CD4-positive, alpha-beta T cell treated with Interleukin-2 at 100 ng/mL for 4 hours (primary cell): Measurements from ENCODE around the gene CBR1.

Experiments
- DNase-seq: peaks from one replicate; pipeline ENCODE4 v3.0.0-alpha.2; 2020; ENCODE audit warnings: low spot score

Gene CBR1

DNA sequence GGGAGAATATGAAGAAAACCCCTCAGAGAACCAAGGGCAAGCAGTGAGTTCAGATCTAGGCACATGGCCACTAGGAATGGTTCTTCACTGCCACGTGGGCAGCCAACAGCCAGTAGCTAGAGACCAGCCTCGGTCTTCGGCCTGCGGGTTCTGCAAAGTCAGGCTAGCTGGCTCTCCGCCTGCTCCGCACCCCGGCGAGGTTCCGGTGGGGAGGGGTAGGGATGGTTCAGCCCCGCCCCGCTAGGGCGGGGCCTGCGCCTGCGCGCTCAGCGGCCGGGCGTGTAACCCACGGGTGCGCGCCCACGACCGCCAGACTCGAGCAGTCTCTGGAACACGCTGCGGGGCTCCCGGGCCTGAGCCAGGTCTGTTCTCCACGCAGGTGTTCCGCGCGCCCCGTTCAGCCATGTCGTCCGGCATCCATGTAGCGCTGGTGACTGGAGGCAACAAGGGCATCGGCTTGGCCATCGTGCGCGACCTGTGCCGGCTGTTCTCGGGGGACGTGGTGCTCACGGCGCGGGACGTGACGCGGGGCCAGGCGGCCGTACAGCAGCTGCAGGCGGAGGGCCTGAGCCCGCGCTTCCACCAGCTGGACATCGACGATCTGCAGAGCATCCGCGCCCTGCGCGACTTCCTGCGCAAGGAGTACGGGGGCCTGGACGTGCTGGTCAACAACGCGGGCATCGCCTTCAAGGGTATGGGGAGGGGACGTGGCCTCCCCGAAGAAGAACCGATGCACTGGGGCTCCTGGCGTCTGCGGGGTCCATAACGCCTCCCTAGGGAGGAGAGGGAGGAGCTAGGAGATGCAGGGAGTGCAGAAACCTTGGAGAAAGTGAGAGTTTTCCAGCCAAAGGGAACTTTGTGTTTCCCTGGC lies at the start of gene CBR1:
TSS of gene CBR1 (plus strand) at position 312 of the 871 bp plus-strand sequence. CDS start at position 404, 92 bp downstream.
- peak; percentile 92 for DNase-seq

- DNase-seq: no peak
These were observed 48.5 kb upstream of the CBR1 start for GRCh38 chr21:36021251-36021837.

DNA sequence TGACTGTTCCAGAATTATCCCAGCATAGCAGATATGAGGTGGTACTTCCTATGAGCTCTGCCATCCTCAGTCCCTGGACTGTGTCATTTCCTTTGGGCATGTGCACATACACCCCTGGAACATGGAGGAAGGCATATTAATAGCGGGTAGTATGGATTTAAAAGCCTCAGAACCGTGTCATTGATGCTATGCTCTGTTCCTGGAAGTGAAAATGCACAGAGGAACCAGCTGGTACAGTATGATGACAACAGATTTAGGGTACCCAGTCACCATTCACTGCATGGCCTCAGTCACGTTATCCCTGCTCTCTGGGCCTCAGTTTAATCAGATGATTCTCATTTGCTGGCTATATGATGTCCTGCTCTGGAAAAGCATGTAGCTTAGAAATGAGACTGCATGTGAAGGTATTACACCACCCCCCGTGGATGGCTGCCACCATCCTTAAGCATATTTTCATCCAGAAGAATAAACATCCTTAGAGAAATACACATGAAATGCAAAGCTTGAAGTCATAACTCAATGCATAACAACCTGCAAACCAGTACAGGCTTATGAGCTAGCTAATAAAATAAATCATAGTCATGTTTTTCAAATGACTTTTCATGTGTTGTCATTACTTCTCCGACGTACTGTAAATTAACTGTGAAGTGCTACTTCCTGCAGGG lies 47.3 kb upstream of the CBR1 start:
- no peak for DNase-seq

DNA sequence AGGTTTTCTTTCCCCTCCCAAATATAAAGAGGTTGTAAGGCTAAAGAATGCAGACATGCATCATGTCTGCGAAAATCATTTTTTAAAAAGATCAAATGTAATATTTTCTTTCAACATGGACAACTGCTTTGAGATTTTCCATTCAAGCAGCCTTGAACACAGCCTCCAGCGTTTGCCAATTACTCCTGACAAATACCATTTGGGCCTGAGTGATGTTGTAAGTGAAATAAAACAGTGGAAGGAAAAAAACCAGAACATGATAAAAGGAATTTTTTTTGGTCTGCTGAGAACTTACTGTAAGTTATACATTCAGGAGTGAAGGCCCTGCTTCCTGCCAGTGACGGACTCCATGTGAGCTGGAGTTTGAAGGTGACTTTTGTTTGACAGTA lies 46.7 kb upstream of the CBR1 start:
- DNase-seq: no peak

GRCh38 chr21:36024782-36025181 lies 45.0 kb upstream of the CBR1 start:
- no peak for DNase-seq

DNA sequence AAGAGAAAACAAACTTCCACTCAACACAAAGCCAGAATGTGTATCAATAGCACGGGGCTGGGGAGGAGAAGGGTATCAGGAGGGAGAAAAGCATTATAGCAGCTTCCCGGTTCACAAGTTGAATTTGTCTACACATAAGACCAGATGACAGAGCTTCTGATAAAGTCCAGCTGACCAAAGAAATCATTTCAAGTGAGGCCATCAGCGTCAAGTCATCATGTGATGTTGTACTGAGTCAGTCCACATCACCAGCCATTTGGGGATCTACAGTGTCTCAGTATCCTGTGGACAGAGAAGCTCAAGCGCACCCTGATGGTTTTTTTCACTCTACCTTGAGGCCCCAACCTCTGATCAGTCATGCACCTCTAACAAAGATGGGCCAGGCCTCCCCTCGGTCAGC lies 42.5 kb upstream of the CBR1 start:
- DNase-seq: no peak

DNA sequence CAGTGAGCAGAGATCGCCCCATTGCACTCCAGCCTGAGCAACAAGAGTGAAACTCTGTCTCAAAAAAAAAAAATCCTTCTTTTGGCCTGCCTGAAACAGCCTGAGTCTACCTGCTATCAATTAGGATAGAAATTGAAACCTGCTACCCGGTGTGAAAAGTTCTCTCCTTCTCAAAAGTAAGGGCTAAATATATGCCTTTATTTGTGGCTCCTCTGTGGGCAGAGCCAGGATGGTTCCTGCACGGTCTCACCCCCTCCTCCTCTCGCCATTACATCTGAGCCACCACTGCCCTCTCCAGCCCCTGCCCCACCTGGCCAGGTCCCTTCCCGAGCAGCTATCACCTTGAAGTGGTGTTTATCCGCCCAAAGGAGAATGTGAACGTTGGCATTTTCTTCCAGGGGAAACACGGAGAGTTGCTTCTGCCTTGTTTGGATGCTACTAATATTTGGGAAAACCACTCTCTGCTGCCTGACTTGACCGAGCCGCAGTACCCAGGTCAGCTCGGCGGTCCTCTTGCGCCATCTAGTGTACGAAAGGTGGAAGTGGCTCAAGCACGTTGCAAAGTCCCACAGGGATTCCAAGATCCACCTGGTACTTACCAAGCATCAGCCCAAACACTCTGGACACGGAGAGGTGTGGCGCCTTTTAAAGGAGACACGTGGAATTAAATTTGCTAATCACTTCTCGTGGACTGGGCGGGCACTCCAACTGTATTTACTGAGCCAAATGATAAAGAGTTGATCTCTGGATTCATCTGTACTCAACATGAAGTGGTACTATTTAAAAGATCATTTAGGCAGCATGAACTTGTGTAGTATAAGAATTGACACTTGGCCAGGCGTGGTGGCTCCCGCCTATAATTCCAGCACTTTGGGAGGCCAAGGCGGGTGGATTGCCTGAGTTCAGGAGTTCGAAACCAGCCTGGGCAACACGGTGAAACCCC lies 41.4 kb upstream of the CBR1 start:
- DNase-seq: peak; percentile 75

GRCh38 chr21:36029309-36029708 lies 40.5 kb upstream of the CBR1 start:
- no peak for DNase-seq

DNA sequence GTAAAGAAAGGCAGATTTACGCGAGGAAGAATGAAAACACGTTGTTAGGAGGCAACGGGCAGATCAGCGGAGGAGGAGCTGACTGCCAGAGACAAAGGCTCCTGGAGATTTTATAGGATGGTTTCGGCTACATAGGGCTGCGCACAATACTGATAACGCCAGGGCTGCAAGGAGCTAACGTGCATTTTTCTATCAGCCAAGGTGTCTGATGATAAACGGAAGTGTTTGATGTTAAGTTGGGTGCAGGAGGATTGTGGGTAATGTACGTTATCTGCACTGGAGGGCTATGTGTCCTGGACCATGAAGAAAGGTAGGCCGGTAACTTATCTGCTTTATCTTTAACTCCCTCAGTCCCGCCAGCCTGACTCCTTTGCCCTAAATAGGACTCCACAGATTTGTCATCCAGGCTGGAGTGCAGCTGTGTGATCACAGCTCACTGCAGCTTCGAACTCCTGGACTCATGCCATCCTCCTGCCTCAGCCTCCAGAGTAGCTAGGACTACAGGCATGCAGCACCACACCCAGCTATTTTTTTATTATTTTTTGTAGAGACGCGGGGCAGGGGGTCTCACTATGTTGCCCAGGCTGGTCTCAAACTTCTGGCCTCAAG lies 39.1 kb upstream of the CBR1 start:
- no peak for DNase-seq

DNA sequence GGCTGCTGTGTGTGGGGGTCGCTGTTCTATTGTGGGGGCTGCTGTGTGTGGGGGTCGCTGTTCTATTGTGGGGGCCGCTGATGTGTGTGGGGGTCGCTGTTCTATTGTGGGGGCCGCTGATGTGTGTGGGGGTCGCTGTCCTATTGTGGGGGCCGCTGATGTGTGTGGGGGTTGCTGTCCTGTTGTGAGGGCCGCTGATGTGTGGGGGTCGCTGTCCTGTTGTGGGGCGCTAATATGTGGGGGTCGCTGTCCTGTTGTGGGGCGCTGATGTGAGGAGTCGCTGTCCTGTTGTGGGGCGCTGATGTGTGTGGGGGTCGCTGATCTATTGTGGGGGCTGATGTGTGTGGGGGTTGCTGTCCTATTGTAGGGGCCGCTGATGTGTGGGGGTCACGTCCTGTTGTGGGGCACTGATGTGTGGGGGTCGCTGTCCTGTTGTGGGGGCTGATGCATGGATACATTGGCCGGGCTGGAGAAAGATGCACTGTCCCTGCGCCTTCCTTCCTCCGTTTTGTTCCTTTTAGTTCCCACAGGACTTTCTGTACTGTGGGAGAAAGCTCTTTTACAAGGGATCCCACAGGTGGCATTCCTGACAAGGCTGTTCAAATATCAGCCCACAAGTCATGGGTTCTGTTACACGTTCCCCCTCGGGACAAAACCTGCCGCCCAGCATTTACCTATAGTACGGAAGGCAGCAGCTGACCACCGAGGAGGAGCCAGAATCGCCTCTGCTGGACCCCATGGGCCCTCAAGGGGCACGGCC lies 37.0 kb upstream of the CBR1 start:
- no peak for DNase-seq

GRCh38 chr21:36034211-36034913 lies 35.5 kb upstream of the CBR1 start:
- no peak for DNase-seq

- DNase-seq: no peak
These were observed 34.4 kb upstream of the CBR1 start for GRCh38 chr21:36035381-36035791.

DNA sequence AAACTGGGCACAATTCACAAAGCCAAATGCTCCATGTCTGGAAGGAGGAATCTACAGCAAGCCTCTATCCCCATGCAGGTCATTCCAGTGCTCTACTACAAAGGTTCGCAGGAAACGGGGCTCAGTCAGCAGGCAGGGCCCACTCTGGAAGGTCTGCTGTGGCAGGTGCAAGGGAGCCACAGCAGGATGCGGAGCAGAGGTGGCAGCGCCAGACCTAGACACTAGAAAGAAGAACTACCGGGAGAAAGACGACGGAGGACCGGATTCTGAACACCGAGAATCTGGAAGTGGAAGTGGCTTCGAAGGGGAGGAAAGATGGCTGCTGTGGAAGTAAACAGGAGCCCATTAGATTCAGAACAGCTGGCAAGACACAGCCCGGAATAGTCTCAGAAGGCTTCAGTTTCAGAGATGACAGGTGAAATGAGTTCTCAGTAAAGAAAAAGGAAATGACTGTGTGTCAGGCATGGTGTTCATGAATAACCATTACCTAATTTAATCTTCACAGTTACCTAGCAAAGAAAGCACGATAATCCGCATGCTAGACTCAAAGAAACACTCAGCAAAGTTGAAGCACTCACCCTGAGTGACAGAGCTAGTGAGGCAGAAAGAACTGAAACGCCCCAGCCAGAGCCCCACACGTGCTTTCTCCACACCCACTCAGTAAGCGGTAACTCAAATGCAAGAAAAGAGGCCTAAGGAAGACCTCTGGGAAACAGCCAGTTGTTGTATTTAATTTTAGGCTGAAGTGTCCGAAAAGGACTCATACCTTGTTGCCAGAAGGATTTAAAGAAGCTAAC lies 30.9 kb upstream of the CBR1 start:
- DNase-seq: no peak

DNA sequence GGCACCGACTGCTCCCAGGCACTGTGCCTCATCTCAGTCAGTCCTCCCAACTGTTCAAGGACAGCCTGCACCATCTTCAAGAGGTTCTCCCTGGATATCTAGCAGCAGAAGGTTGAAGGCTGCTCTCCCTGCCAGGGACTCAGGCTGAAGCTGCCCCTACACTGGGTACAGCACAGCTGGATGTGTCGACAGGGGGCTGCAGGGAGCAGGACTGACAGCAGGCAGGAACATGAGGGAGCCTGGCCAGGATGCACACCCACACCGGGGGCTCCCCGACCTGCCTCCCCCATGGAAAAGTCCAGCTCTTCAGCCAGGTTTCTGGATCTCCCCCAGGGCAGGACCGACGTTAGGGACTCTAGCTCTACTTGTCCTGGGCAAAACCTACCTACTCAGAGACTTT lies 30.0 kb upstream of the CBR1 start:
- no peak for DNase-seq

DNA sequence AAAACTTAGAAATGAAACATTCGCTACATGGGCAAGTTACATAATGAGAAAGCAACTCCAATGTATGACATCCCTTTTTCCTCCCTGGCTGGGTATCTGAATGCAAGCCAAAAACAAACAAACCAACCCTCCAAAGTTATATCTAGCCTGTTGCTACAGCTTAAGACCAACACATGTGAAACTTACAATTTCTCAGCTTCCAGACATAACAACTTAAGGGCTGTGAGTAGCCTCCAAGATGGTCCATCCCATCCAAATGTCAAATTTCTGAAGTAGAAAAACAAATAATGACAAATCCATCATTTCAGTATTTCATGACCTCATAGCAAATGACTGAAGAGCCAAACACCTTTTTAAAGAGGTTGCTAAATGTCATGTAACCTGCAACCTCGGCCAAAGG lies 29.4 kb upstream of the CBR1 start:
- no peak for DNase-seq

DNA sequence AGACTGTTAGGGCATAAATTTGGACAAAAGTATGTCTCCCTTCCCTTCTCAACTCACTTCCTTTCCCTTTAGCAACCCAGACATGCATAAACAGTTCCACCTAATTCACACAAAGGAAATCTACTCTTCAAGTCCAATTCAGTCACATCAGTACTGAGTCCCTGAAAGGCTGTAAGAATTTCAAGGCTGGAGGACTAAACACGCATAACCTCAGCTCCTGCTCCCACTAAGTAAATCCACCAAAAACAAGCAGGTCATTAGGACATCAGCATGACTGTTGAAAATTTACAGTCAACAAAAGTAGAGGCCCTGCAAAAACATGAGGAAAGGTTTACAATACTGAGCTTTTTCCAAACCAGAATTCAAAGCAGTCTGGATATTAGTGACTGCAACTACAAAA lies 27.9 kb upstream of the CBR1 start:
- no peak for DNase-seq

DNA sequence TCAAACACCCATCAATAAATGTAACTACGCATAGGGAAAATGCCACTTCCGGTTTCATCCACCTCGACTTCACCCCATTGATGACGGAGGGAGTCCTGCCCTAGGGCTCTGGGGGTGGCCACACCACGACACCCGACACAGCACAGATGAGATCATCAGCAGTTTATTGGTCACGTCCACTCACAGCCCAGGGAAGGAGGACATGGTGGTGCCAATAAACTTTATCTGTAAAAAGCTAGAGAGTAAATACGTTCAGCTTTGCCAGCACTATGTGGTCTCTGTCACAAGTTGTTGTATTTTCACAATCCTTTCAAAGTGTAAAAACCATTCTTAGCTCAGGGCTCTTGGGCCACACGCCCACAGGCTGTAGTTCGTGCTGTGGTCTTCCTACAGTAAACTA lies 25.8 kb upstream of the CBR1 start:
- no peak for DNase-seq

- DNase-seq: no peak
These were observed 23.8 kb upstream of the CBR1 start for GRCh38 chr21:36045993-36046392.

- no peak for DNase-seq
These were observed 22.7 kb upstream of the CBR1 start for GRCh38 chr21:36047139-36047538.
